B cell (primary cell): Measurements from ENCODE around the gene CRY2. TPM values are rescaled to one million over a fixed set of nuclear protein-coding genes. Genes with fewer than 3 reads are reported as not detected.

Source experiments
- ATAC-seq: fragments of 200-7000 bp; cut with Tn5 transposase; one replicate; pipeline ENCODE4 v1.10.0; 2021; ENCODE audit warnings: low read depth, mild to moderate bottlenecking, moderate number of reproducible peaks, moderate library complexity
- CTCF ChIA-PET: fragments of 350-600 bp; sonication (Branson Sonifier 250); formaldehyde crosslinking; loops from one replicate; lab custom pipeline; 2021; ENCODE audit warnings: antibody characterized with exemption, inconsistent platforms; lab: Charles Lee
- POLR2A ChIA-PET: fragments of 350-600 bp; sonication (Branson Sonifier 250); formaldehyde crosslinking; loops from one replicate; lab custom pipeline; 2021; ENCODE audit warnings: antibody characterized with exemption; lab: Charles Lee
- DNase-seq: peaks from one replicate; pipeline ENCODE4 v3.0.0; 2013
- H2AFZ ChIP-seq: 2 replicates; pipeline ENCODE4 v1.6.1; 2012; ENCODE audit warnings: mild to moderate bottlenecking, low read depth, low read length; ENCODE audit not compliant: insufficient read depth, poor library complexity, severe bottlenecking
- H3K27ac ChIP-seq, 2 donors: 1 replicate in 1 of 2; 2 replicates in 1 of 2; pipeline ENCODE4 v1.5.1; 2012 to 2013; ENCODE audit warnings: low read length in 2 of 2, mild to moderate bottlenecking in 2 of 2, moderate library complexity in 1 of 2
- H3K27me3 ChIP-seq, 4 experiments: fragments of 200-600 bp in 1 of 4; sonication (generic) in 1 of 4; replicated peaks in 1 of 4; 1 replicate in 2 of 4; 2 replicates in 2 of 4; pipeline versions ENCODE4 v1.6.1 to v1.7.0; 2013 to 2016; ENCODE audit warnings: low read length in 3 of 4, mild to moderate bottlenecking in 2 of 4, mixed read lengths in 1 of 4, moderate library complexity in 1 of 4; ENCODE audit not compliant: insufficient read depth in 4 of 4, control insufficient read depth in 3 of 4; ENCODE audit errors: control extremely low read depth in 1 of 4
- H3K36me3 ChIP-seq, 2 experiments: replicated peaks in 1 of 2; 1 replicate in 1 of 2; 2 replicates in 1 of 2; pipeline versions ENCODE4 v1.6.1 to v1.7.1; 2013; ENCODE audit warnings: low read length in 1 of 2; ENCODE audit not compliant: insufficient read depth in 2 of 2, control insufficient read depth in 1 of 2; ENCODE audit errors: control extremely low read depth in 1 of 2, extremely low read depth in 1 of 2
- H3K4me1 ChIP-seq, 2 donors: fragments of 200-600 bp in 1 of 2; sonication (generic) in 1 of 2; 1 replicate in 1 of 2; 2 replicates in 1 of 2; pipeline versions ENCODE4 v1.5.1 to v1.6.1; 2013 to 2017; ENCODE audit warnings: low read length in 2 of 2; ENCODE audit not compliant: control insufficient read depth in 2 of 2, insufficient read depth in 2 of 2
- H3K4me2 ChIP-seq: replicated peaks from 2 replicates; pipeline ENCODE3; 2012; ENCODE audit warnings: mild to moderate bottlenecking, low read depth, low read length; ENCODE audit not compliant: poor library complexity, severe bottlenecking
- H3K4me3 ChIP-seq, 5 experiments: fragments of 200-600 bp in 1 of 5; sonication (generic) in 1 of 5; 1 replicate in 3 of 5; 2 replicates in 2 of 5; pipeline versions ENCODE4 v1.5.1 to v1.7.0; 2011 to 2016; ENCODE audit warnings: low read length in 4 of 5, mild to moderate bottlenecking in 4 of 5, low read depth in 2 of 5, control low read depth in 1 of 5, moderate library complexity in 1 of 5; ENCODE audit not compliant: insufficient read depth in 1 of 5; ENCODE audit errors: control extremely low read depth in 1 of 5, extremely low read depth in 1 of 5
- H3K79me2 ChIP-seq: fragments of 200-600 bp; sonication (generic); one replicate; pipeline ENCODE4 v1.6.0; 2016; ENCODE audit warnings: low read length; ENCODE audit not compliant: control insufficient read depth, insufficient read depth
- H3K9ac ChIP-seq: fragments of 200-600 bp; sonication (generic); 2 replicates; pipeline ENCODE4 v1.6.1; 2017; ENCODE audit warnings: mild to moderate bottlenecking, low read length, moderate library complexity
- H3K9me3 ChIP-seq, 3 donors: one replicate each; pipeline versions ENCODE4 v1.6.1 to v1.7.1; 2013; ENCODE audit warnings: low read length in 2 of 3; ENCODE audit not compliant: control insufficient read depth in 2 of 3, insufficient read depth in 1 of 3; ENCODE audit errors: control extremely low read depth in 1 of 3
- H4K20me1 ChIP-seq: 2 replicates; pipeline ENCODE4 v1.6.0; 2012; ENCODE audit warnings: mild to moderate bottlenecking, low read length; ENCODE audit not compliant: insufficient read depth, control insufficient read depth, poor library complexity, severe bottlenecking
- H3K27ac Mint-ChIP-seq: one replicate; pipeline ENCODE4 v1.8.0; 2021; ENCODE audit warnings: mixed read lengths
- H3K27me3 Mint-ChIP-seq: one replicate; pipeline ENCODE4 v1.8.0; 2021; ENCODE audit warnings: mixed read lengths
- H3K4me1 Mint-ChIP-seq: one replicate; pipeline ENCODE4 v1.8.0; 2021; ENCODE audit warnings: mixed read lengths
- H3K4me3 Mint-ChIP-seq: one replicate; pipeline ENCODE4 v1.8.0; 2021; ENCODE audit warnings: mixed read lengths
- H3K9me3 Mint-ChIP-seq: one replicate; pipeline ENCODE4 v1.8.0; 2022; ENCODE audit warnings: mixed read lengths; ENCODE audit not compliant: insufficient read depth
- CTCF ChIP-seq: fragments of 200-600 bp; IDR thresholded peaks from one replicate; pipeline ENCODE4 v1.8.0; 2022; ENCODE audit warnings: antibody characterized with exemption, mild to moderate bottlenecking
- EZH2 ChIP-seq: IDR thresholded peaks from 2 replicates; pipeline ENCODE4 v1.6.1; 2012; ENCODE audit warnings: borderline replicate concordance, low read depth, mild to moderate bottlenecking, moderate library complexity, low read length; ENCODE audit not compliant: insufficient read depth, poor library complexity, severe bottlenecking
- WGBS: methylation state at CpG from one replicate; pipeline ENCODE4 v1.1.5; 2013; ENCODE audit warnings: missing lambda C conversion rate; ENCODE audit not compliant: insufficient coverage; 5-methylcytosine and 5-hydroxymethylcytosine counted together
- intact Hi-C: fragments of 100-400 bp; cut with micrococcal nuclease; formaldehyde crosslinking; loops from one replicate; pipeline ENCODE4 v1.10.0; 2022
- polyA plus RNA-seq: library from polyadenylated mRNA; depleted of rRNA; stranded (reverse); fragments of >200 nt; gene quantifications from 2 replicates; pipeline ENCODE4 v1.2.3, GENCODE V29; 2012
- total RNA-seq, 2 donors: library from RNA; stranded (reverse); fragments of 120-200 nt in 1 of 2; gene quantifications; 1 replicate in 1 of 2; 2 replicates in 1 of 2; pipeline versions ENCODE4 v1.2.3 to v1.2.4, GENCODE V29; 2013 to 2022

The CRY2 gene
- total and polyA plus RNA-seq, 2 donors (not counting 1 experiment from before 2014, with no cell fraction given), result 20.4 to 65.1 TPM

GRCh38 chr11:45924927-45925326, 77.7 kb downstream of the CRY2 start:
- POLR2A ChIA-PET, result interaction anchor here (9.1 kb wide), 1 partner anchor 9 kb away, joined by 162 read pairs; no protein-coding TSS in a partner anchor
- H3K4me1 Mint-ChIP-seq, result peaks cover 76% of the 10 kb centered on the region

More at GRCh38 chr11:45924927-45925326, 77.7 kb downstream of the CRY2 start:
- Histone ChIP-seq H3K79me2 (peaks cover 87% of the 10 kb centered on the region), H3K4me1 (peaks cover 68 to 85% of the 10 kb centered on the region in 2 donors), H3K4me3 (no peak overlapping the region), H3K4me2 (peak overlapping the region; percentile 79), H2AFZ (no peak overlapping the region), H3K9me3 (no peaks in the 10 kb centered on the region), H3K36me3 (peaks cover 0 to 43% of the 10 kb centered on the region in 2 experiments), H3K27ac (peak overlapping the region; percentile 27 to 67), H3K27me3 (no peaks in the 10 kb centered on the region), H4K20me1 (peaks cover 33% of the 10 kb centered on the region), H3K9ac (no peak overlapping the region)
- intact Hi-C loops, result no loop called here
- no peak for ATAC-seq
- DNase-seq, result no peak
- H3K9me3 Mint-ChIP-seq, result no peaks in the 10 kb centered on the region
- CTCF ChIA-PET, result interaction anchor here (9.6 kb wide), 1 partner anchor 9 kb away, joined by 98 read pairs; no protein-coding TSS in a partner anchor
- no peaks in the 10 kb centered on the region for H3K27me3 Mint-ChIP-seq
- peak overlapping the region; percentile 87 for H3K4me3 Mint-ChIP-seq
- WGBS, result 100% methylated on average over 2 of the region's 6 CpGs
- TF ChIP-seq EZH2, result no peak
- no peak for TF ChIP-seq CTCF
- peak overlapping the region; percentile 94 for H3K27ac Mint-ChIP-seq
